Loucy (cell line): ENCODE data around the gene IGF1R.

Source experiments
- H2AFZ ChIP-seq: fragments of 200-600 bp; sonication (generic); 2 replicates; pipeline ENCODE4 v1.6.0; 2016; ENCODE audit warnings: antibody characterized with exemption, mild to moderate bottlenecking, low read length, moderate library complexity
- H3F3A ChIP-seq: fragments of 200-600 bp; 2 replicates; pipeline ENCODE4 v1.6.0; 2016; ENCODE audit warnings: antibody characterized with exemption, low read depth, mild to moderate bottlenecking
- H3K27me3 ChIP-seq: fragments of 200-600 bp; sonication (generic); 2 replicates; pipeline ENCODE4 v1.6.1; 2014; ENCODE audit warnings: low read length, mild to moderate bottlenecking; ENCODE audit not compliant: insufficient read depth, poor library complexity, severe bottlenecking
- H3K36me3 ChIP-seq: fragments of 200-600 bp; sonication (generic); 2 replicates; pipeline ENCODE4 v1.6.1; 2016; ENCODE audit warnings: low read length; ENCODE audit not compliant: insufficient read depth
- H3K4me1 ChIP-seq: fragments of 200-600 bp; sonication (generic); 2 replicates; pipeline ENCODE4 v1.5.1; 2014; ENCODE audit warnings: low read length, mild to moderate bottlenecking; ENCODE audit not compliant: insufficient read depth, poor library complexity, severe bottlenecking
- H3K4me2 ChIP-seq: fragments of 200-600 bp; sonication (generic); 2 replicates; pipeline ENCODE4 v1.6.0; 2014; ENCODE audit warnings: antibody characterized with exemption, low read length, low read depth, mild to moderate bottlenecking; ENCODE audit not compliant: poor library complexity, severe bottlenecking
- H3K4me3 ChIP-seq: fragments of 200-600 bp; sonication (generic); 2 replicates; pipeline ENCODE4 v1.5.1; 2014; ENCODE audit warnings: low read length, mild to moderate bottlenecking, mixed read lengths; ENCODE audit not compliant: poor library complexity, severe bottlenecking
- H3K79me2 ChIP-seq: fragments of 200-600 bp; sonication (generic); 2 replicates; pipeline ENCODE4 v1.6.1; 2014; ENCODE audit warnings: low read length; ENCODE audit not compliant: insufficient read depth
- H3K9ac ChIP-seq: fragments of 200-600 bp; sonication (generic); 2 replicates; pipeline ENCODE4 v1.6.0; 2014; ENCODE audit warnings: mild to moderate bottlenecking, low read depth, low read length, moderate library complexity; ENCODE audit not compliant: poor library complexity, severe bottlenecking
- H3K9me2 ChIP-seq: fragments of 200-600 bp; sonication (generic); replicated peaks from 2 replicates; pipeline ENCODE4 v1.6.1; 2016; ENCODE audit warnings: low read depth, low read length, mixed read lengths
- H3K9me3 ChIP-seq: fragments of 200-600 bp; sonication (generic); 2 replicates; pipeline ENCODE4 v1.6.1; 2014; ENCODE audit warnings: mild to moderate bottlenecking, antibody characterized with exemption, low read length, low read depth; ENCODE audit not compliant: insufficient read depth
- H4K20me1 ChIP-seq: fragments of 200-600 bp; sonication (generic); 2 replicates; pipeline ENCODE4 v1.6.0; 2014; ENCODE audit warnings: antibody characterized with exemption, low read length, mild to moderate bottlenecking; ENCODE audit not compliant: insufficient read depth, poor library complexity, severe bottlenecking
- EZH2phosphoT487 ChIP-seq: fragments of 200-600 bp; IDR thresholded peaks from 2 replicates; pipeline ENCODE4 v1.6.1; 2018; ENCODE audit warnings: antibody characterized with exemption, mild to moderate bottlenecking, moderate library complexity, borderline replicate concordance
- TF ChIP-seq, protein P1 (sequence below): fragments of 200-600 bp; sonication (generic); conservative IDR thresholded peaks from 2 replicates; pipeline ENCODE4 v1.5.1; 2014; ENCODE audit warnings: mild to moderate bottlenecking, antibody characterized with exemption, low read length

Gene IGF1R

DNA sequence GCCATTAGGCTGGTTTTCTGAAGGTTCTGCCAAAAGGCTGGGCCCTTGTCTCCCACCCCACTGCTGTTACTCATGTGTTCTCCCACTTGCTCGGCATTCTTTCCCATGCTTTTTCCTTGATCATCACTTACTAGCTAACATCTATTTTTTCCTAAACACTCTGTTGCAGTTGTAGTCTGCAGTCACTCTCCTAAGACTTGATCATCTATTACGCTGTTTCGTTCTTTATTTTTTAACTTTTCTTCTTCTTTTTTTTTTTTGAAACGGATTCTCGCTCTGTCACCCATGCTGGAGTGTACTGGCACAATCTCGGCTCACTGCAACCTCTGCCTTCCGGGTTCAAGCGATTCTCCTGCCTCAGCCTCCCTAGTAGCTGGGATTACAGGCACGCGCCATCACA, 176.3 kb downstream of the IGF1R start:
- H3K4me1 ChIP-seq: peaks cover 14% of the 10 kb centered on the region
- H3K9ac ChIP-seq: no peak overlapping the region
- no peaks in the 10 kb centered on the region for H3K27me3 ChIP-seq
- no peaks in the 10 kb centered on the region for H3K9me2 ChIP-seq
- H3K36me3 ChIP-seq: no peaks in the 10 kb centered on the region
- no peaks in the 10 kb centered on the region for H3F3A ChIP-seq
- no peak for TF ChIP-seq EZH2phosphoT487
- TF ChIP-seq, protein P1, sequence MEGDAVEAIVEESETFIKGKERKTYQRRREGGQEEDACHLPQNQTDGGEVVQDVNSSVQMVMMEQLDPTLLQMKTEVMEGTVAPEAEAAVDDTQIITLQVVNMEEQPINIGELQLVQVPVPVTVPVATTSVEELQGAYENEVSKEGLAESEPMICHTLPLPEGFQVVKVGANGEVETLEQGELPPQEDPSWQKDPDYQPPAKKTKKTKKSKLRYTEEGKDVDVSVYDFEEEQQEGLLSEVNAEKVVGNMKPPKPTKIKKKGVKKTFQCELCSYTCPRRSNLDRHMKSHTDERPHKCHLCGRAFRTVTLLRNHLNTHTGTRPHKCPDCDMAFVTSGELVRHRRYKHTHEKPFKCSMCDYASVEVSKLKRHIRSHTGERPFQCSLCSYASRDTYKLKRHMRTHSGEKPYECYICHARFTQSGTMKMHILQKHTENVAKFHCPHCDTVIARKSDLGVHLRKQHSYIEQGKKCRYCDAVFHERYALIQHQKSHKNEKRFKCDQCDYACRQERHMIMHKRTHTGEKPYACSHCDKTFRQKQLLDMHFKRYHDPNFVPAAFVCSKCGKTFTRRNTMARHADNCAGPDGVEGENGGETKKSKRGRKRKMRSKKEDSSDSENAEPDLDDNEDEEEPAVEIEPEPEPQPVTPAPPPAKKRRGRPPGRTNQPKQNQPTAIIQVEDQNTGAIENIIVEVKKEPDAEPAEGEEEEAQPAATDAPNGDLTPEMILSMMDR: no peak
- no peak overlapping the region for H3K4me2 ChIP-seq
- no peak overlapping the region for H3K4me3 ChIP-seq
- no peaks in the 10 kb centered on the region for H4K20me1 ChIP-seq
- peaks cover 24% of the 10 kb centered on the region; the same call in 1 of the 2 replicates for H3K79me2 ChIP-seq
- H3K9me3 ChIP-seq: peaks cover 6% of the 10 kb centered on the region; the same call in 1 of the 2 replicates
- no peak overlapping the region for H2AFZ ChIP-seq

DNA sequence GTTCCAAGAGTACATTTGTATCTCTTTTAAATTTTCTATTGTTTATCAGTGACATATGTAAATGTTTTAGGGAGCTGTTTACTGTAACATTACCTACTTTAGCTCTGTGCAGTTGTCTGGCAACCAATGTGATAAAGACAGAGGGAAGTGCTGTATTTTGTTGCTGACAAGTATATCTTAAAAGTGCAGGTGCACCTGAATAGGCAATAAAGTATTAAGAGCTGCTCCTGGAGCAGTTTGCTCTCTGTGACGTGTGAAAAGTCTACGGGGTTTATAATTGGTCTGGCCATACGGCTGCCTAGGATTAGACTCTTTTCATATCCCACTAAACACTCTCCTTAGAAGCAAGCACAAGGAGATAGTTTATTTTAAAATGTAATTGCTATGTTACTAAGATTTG, 178.3 kb downstream of the IGF1R start:
- no peak overlapping the region for H2AFZ ChIP-seq
- TF ChIP-seq EZH2phosphoT487: no peak
- TF ChIP-seq, protein P1: no peak
- peaks cover 14% of the 10 kb centered on the region for H3K4me1 ChIP-seq
- peaks cover 24% of the 10 kb centered on the region for H3K9me3 ChIP-seq
- peaks cover 29% of the 10 kb centered on the region; the same call in 1 of the 2 replicates for H3K79me2 ChIP-seq
- no peak overlapping the region for H3K4me2 ChIP-seq
- no peaks in the 10 kb centered on the region for H3K27me3 ChIP-seq
- no peaks in the 10 kb centered on the region for H4K20me1 ChIP-seq
- H3K9ac ChIP-seq: no peak overlapping the region
- H3K4me3 ChIP-seq: no peak overlapping the region
- no peaks in the 10 kb centered on the region for H3K9me2 ChIP-seq
- H3K36me3 ChIP-seq: no peaks in the 10 kb centered on the region; the same call in 1 of the 2 replicates
- H3F3A ChIP-seq: no peaks in the 10 kb centered on the region

DNA sequence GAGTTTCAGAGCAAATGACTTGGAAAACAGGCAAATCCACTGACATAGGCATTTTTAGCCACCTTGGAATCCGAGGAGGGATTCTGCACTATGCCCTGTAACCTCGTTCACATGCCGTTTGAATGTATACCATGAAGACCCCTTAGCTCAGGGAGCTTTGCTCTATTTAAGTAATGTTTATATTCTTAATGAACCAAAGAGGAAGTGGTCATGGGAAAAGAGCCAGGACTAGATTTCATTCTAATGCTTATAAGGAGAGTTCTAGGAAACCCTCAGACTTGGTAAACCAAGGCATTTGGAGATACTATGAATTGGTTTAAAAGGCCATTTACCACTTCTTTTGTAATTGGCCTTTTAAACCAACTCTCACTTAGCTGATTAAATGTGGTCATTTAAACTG, 178.9 kb downstream of the IGF1R start:
- Histone ChIP-seq H4K20me1 (no peaks in the 10 kb centered on the region), H3K79me2 (peaks cover 29% of the 10 kb centered on the region; the same call in 1 of the 2 replicates), H3K4me2 (no peak overlapping the region), H3F3A (no peaks in the 10 kb centered on the region), H3K4me3 (no peak overlapping the region), H3K36me3 (no peaks in the 10 kb centered on the region; the same call in 1 of the 2 replicates), H3K9ac (no peak overlapping the region), H3K4me1 (peaks cover 14% of the 10 kb centered on the region), H2AFZ (no peak overlapping the region), H3K9me2 (no peaks in the 10 kb centered on the region), H3K9me3 (peaks cover 25% of the 10 kb centered on the region), H3K27me3 (no peaks in the 10 kb centered on the region)
- no peak for TF ChIP-seq EZH2phosphoT487
- TF ChIP-seq, protein P1: no peak
